Right lobe of liver (tissue), 6 donors: ENCODE measurements around the gene UBE2K. TPM values are rescaled to one million over a fixed set of nuclear protein-coding genes. Genes with fewer than 3 reads are reported as not detected.

Experiments
- ATAC-seq, 4 donors: fragments of 200-7000 bp; cut with Tn5 transposase; one replicate each; pipeline ENCODE4 v1.9.1; 2020; ENCODE audit warnings: mild to moderate bottlenecking in 4 of 4, moderate library complexity in 4 of 4
- DNase-seq, 3 donors: peaks; one replicate each; pipeline ENCODE4 v3.0.0-alpha.2; 2020
- H3K27ac ChIP-seq, 3 donors: fragments of 200-600 bp; one replicate each; pipeline ENCODE4 v1.8.0; 2022
- H3K27me3 ChIP-seq, 2 donors: fragments of 200-600 bp; one replicate each; pipeline ENCODE4 v1.8.0; 2022
- H3K36me3 ChIP-seq, 4 donors: fragments of 200-600 bp; sonication (generic) in 1 of 4; one replicate each; pipeline versions ENCODE4 v1.5.1 to v1.8.0; 2017 to 2022; ENCODE audit warnings: control low read depth in 1 of 4
- H3K4me1 ChIP-seq, 4 donors: fragments of 200-600 bp; sonication (generic) in 1 of 4; one replicate each; pipeline versions ENCODE4 v1.5.1 to v1.8.0; 2017 to 2022; ENCODE audit warnings: control low read depth in 1 of 4
- H3K4me3 ChIP-seq, 3 donors: fragments of 200-600 bp; one replicate each; pipeline ENCODE4 v1.8.0; 2022
- H3K9me3 ChIP-seq, 4 donors: fragments of 200-600 bp; sonication (generic) in 1 of 4; one replicate each; pipeline versions ENCODE4 v1.5.1 to v1.8.0; 2017 to 2022; ENCODE audit warnings: control low read depth in 1 of 4
- POLR2A ChIP-seq: fragments of 450-650 bp; IDR thresholded peaks from one replicate; pipeline ENCODE4 v1.6.1; 2017; ENCODE audit warnings: antibody characterized with exemption, mild to moderate bottlenecking
- WGBS: methylation state at CpG from one replicate; pipeline ENCODE4 v1.1.6; 2018; ENCODE audit warnings: low coverage, low lambda C conversion rate; ENCODE audit not compliant: insufficient coverage; ENCODE audit errors: missing lambda C conversion rate; 5-methylcytosine and 5-hydroxymethylcytosine counted together
- intact Hi-C, 2 donors: fragments of 100-400 bp; cut with DNase I; formaldehyde crosslinking; loops; one replicate each; pipeline versions ENCODE4 v1.11.2 to v1.14.1; 2022
- total RNA-seq, 6 experiments: library from RNA; depleted of rRNA in 2 of 6; stranded (reverse); fragments of >200 nt in 2 of 6; fragmentation: NEBNext Ultra II Directional in 3 of 6; extraction: Animal tissue kit (Norgen Biotek cat#: 25700) in 3 of 6; gene quantifications; one replicate each; pipeline versions ENCODE4 v1.1.0 to v1.2.4, GENCODE V29; 2016 to 2023
- TF ChIP-seq, protein P1 (sequence below), 4 donors: fragments of 200-600 bp in 3 of 4; fragments of 450-650 bp in 1 of 4; IDR thresholded peaks; one replicate each; pipeline versions ENCODE4 v1.5.1 to v1.8.0; 2016 to 2022; ENCODE audit warnings: antibody characterized with exemption in 4 of 4, mild to moderate bottlenecking in 2 of 4
- donor health status: DM: no; HTN: yes; CAD: no.
- donor health status: DM: no; HTN: no; CAD: no.
- donor health status: DM: no; HTN: no; CAD: no.
- donor health status: DM: no; HTN: yes; CAD: no.
- donor health status: DM: no; HTN: yes; CAD: no.

Gene UBE2K
- total RNA-seq, 6 experiments from 2014 or later, result 20.5 to 54.8 (median 44.0) TPM

DNA sequence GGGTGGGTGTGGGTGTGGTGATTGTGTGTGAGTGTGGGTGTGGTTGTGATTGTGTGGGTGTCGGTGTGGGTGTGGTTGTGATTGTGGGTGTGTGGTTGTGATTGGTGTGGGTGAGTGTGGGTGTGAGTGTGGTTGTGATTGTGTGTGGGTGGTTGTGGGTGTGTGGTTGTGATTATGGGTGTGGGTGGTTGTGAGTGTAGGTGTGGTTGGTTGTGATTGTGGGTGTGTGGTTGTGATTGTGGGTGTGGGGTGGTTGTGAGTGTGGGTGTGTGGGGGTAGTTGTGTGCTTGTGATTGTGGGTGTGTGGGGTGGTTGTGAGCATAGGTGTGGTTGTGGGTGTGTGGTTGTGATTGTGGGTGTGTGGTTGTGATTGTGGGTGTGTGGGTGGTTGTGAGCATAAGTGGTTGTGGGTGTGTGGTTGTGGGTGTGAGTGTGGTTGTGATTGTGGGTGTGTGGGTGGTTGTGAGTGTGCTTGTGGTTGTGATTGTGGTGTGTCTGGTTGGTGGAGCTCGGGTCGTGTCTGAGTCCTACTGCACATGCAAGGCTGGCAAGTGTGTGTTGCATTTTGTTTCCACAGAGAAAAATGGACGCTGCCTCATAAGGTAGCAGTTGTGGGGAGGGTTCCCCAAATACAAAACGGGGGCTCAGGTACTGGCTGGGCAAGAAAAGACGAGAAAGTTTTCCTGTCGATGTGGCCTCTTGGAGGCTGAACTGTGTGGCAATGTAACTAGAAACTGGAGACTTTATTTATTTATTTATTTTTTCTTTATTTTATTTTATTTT lies 116.7 kb downstream of the UBE2K start:
- ATAC-seq (peak in 1 of 4 donors; percentile 21), DNase-seq (no peak)
- Histone ChIP-seq H3K27me3 (no peaks in the 10 kb centered on the region), H3K27ac (no peak overlapping the region), H3K4me1 (no peaks in the 10 kb centered on the region), H3K36me3 (no peaks in the 10 kb centered on the region), H3K4me3 (no peak overlapping the region), H3K9me3 (no peaks in the 10 kb centered on the region)
- TF ChIP-seq, protein P1, sequence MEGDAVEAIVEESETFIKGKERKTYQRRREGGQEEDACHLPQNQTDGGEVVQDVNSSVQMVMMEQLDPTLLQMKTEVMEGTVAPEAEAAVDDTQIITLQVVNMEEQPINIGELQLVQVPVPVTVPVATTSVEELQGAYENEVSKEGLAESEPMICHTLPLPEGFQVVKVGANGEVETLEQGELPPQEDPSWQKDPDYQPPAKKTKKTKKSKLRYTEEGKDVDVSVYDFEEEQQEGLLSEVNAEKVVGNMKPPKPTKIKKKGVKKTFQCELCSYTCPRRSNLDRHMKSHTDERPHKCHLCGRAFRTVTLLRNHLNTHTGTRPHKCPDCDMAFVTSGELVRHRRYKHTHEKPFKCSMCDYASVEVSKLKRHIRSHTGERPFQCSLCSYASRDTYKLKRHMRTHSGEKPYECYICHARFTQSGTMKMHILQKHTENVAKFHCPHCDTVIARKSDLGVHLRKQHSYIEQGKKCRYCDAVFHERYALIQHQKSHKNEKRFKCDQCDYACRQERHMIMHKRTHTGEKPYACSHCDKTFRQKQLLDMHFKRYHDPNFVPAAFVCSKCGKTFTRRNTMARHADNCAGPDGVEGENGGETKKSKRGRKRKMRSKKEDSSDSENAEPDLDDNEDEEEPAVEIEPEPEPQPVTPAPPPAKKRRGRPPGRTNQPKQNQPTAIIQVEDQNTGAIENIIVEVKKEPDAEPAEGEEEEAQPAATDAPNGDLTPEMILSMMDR (IDR thresholded peaks at IDR 0.05), result no peak
- no peak for TF ChIP-seq POLR2A
- WGBS, result 88% methylated on average over 7 of the region's 7 CpGs
- intact Hi-C loops, result no loop called here

GRCh38 chr4:39818646-39819045 lies 120.7 kb downstream of the UBE2K start:
- TF ChIP-seq, protein P1 (IDR thresholded peaks at IDR 0.05), result no peak
- no peak for TF ChIP-seq POLR2A
- H3K27me3 ChIP-seq, result no peaks in the 10 kb centered on the region
- H3K36me3 ChIP-seq, result no peaks in the 10 kb centered on the region
- ATAC-seq (no peak), DNase-seq (no peak)
- no peaks in the 10 kb centered on the region for H3K4me1 ChIP-seq
- no peak overlapping the region for H3K4me3 ChIP-seq
- intact Hi-C loops, result no loop called here
- H3K9me3 ChIP-seq, result no peaks in the 10 kb centered on the region
- WGBS, result 67% methylated on average over 3 of the region's 5 CpGs
- H3K27ac ChIP-seq, result no peak overlapping the region

DNA sequence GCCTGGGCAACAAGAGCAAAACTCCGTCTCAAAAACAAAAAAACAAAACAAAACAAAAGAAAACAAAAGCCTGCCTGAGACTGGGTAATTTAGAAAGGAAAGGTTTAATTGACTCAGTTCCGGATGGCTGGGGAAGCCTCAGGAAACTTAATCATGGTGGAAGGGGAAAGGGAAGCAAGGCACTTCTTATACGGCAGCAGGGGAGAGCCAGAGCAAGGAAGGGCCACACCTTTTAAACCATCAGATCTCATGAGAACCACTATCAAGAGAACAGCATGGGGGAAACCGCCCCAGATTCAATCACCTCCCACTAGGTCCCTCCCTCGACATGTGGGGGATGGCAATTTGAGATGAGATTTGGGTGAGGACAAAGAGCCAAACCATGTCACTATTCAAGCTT lies 122.2 kb downstream of the UBE2K start:
- Histone ChIP-seq H3K36me3 (no peaks in the 10 kb centered on the region), H3K27me3 (no peaks in the 10 kb centered on the region), H3K9me3 (no peaks in the 10 kb centered on the region), H3K4me3 (no peak overlapping the region), H3K27ac (no peak overlapping the region), H3K4me1 (peaks cover 0 to 6% (median 2%) of the 10 kb centered on the region in 4 donors)
- TF ChIP-seq, protein P1 (IDR thresholded peaks at IDR 0.05), result no peak
- no peak for TF ChIP-seq POLR2A
- DNase-seq (no peak), ATAC-seq (peak in 3 of 4 donors; percentile 15 to 55 (median 17))
- intact Hi-C loops, result no loop called here
- 83% methylated on average over 4 of the region's 5 CpGs for WGBS

DNA sequence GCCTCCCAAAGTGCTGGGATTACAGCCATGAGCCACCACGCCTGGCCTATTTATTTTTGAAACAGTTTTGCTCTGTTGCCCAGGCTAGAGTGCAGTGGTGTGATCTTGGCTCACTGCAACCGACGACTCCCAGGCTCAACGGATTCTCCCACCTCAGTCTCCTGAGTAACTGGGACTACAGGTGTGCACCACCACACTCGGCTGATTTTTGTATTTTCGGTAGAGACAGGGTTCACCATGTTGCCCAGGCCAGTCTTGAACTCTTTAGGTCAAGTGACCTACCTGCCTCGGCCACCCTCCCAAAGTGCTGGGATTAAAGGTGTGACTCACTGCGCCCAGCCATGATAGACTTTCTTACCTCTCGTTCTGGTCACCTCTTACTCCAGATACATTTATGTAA lies 124.0 kb downstream of the UBE2K start:
- no peak for ATAC-seq
- no peaks in the 10 kb centered on the region for H3K9me3 ChIP-seq
- H3K4me3 ChIP-seq, result no peak overlapping the region
- DNase-seq, result no peak
- H3K4me1 ChIP-seq, result peaks cover 0 to 14% (median 6%) of the 10 kb centered on the region in 4 donors
- TF ChIP-seq, protein P1 (IDR thresholded peaks at IDR 0.05), result no peak
- TF ChIP-seq POLR2A, result no peak
- no peaks in the 10 kb centered on the region for H3K36me3 ChIP-seq
- H3K27me3 ChIP-seq, result no peaks in the 10 kb centered on the region
- 92% methylated on average over 3 of the region's 9 CpGs for WGBS
- intact Hi-C loops, result no loop called here
- H3K27ac ChIP-seq, result no peak overlapping the region
